ENCODE measurements around the gene CNIH3.

- no peak for TF ChIP-seq CTCF (IDR thresholded peaks at IDR 0.05)
- no peak for TF ChIP-seq POLR2A (IDR thresholded peaks at IDR 0.05)
Measured at GRCh38 chr1:224711876-224712275, 95.8 kb downstream of the CNIH3 start.
